H1 (cell line): Measurements from ENCODE around the gene HECTD4. TPM values are rescaled to one million over a fixed set of nuclear protein-coding genes. Genes with fewer than 3 reads are reported as not detected.

Source experiments
- CTCF ChIA-PET: fragments of 300-600 bp; sonication (Branson Sonifier 250); formaldehyde crosslinking; loops from one replicate; lab custom pipeline; 2021; ENCODE audit not compliant: partially characterized antibody; lab: Charles Lee
- POLR2A ChIA-PET: fragments of 300-600 bp; sonication (Branson Sonifier 250); formaldehyde crosslinking; loops from one replicate; lab custom pipeline; 2021; ENCODE audit warnings: inconsistent platforms; ENCODE audit not compliant: partially characterized antibody; lab: Charles Lee
- DNase-seq, 2 experiments: peaks; one replicate each; pipeline versions ENCODE4 v3.0.0 to v3.0.0-alpha.2; 2010 to 2022; ENCODE audit warnings: low spot score in 2 of 2, low read depth in 1 of 2, mixed read lengths in 1 of 2
- FAIRE-seq: peaks from 2 replicates; lab custom pipeline; 2011; peaks lifted over from hg19 to GRCh38; lab: Jason Lieb, UNC
- H2AFZ ChIP-seq: 2 replicates; pipeline ENCODE4 v1.8.1; 2012; ENCODE audit warnings: low read length, inconsistent platforms
- H2AK5ac ChIP-seq: 2 replicates; pipeline ENCODE4 v1.6.1; 2013; ENCODE audit warnings: low read depth, low read length
- H2BK120ac ChIP-seq: replicated peaks from 2 replicates; pipeline ENCODE3; 2013; ENCODE audit warnings: low read depth, low read length, inconsistent platforms
- H2BK12ac ChIP-seq: 2 replicates; pipeline ENCODE4 v1.6.1; 2013; ENCODE audit warnings: low read depth, low read length
- H2BK15ac ChIP-seq: 2 replicates; pipeline ENCODE4 v1.6.1; 2013; ENCODE audit warnings: low read length
- H2BK20ac ChIP-seq: 2 replicates; pipeline ENCODE4 v1.6.1; 2013; ENCODE audit warnings: low read length
- H2BK5ac ChIP-seq: 2 replicates; pipeline ENCODE4 v1.6.1; 2013; ENCODE audit warnings: low read depth, low read length
- H3K14ac ChIP-seq: 2 replicates; pipeline ENCODE4 v1.6.1; 2013; ENCODE audit warnings: inconsistent platforms; ENCODE audit not compliant: insufficient read length
- H3K18ac ChIP-seq: 2 replicates; pipeline ENCODE4 v1.6.1; 2013; ENCODE audit warnings: low read length; ENCODE audit errors: extremely low read depth
- H3K23ac ChIP-seq: 2 replicates; pipeline ENCODE4 v1.6.1; 2013; ENCODE audit warnings: inconsistent platforms; ENCODE audit not compliant: insufficient read length
- H3K23me2 ChIP-seq: 2 replicates; pipeline ENCODE4 v1.6.1; 2013; ENCODE audit warnings: low read depth, low read length
- H3K27ac ChIP-seq: 2 replicates; pipeline ENCODE4 v1.6.1; 2011; ENCODE audit warnings: low read depth, low read length, inconsistent platforms
- H3K27me3 ChIP-seq, 4 experiments: replicated peaks in 1 of 4; 1 replicate in 1 of 4; 2 replicates in 3 of 4; pipeline versions ENCODE4 v1.6.1 to v1.8.1; 2011 to 2013; ENCODE audit warnings: low read length in 3 of 4, mild to moderate bottlenecking in 3 of 4, inconsistent platforms in 2 of 4, mixed read lengths in 2 of 4, moderate library complexity in 1 of 4; ENCODE audit not compliant: control insufficient read depth in 3 of 4, insufficient read depth in 3 of 4; ENCODE audit errors: extremely low read depth in 1 of 4
- H3K36me3 ChIP-seq, 4 experiments: 2 replicates each; pipeline versions ENCODE4 v1.6.1 to v1.8.1; 2011 to 2013; ENCODE audit warnings: mild to moderate bottlenecking in 4 of 4, low read length in 3 of 4, moderate library complexity in 2 of 4, control low read depth in 1 of 4, inconsistent platforms in 1 of 4; ENCODE audit not compliant: insufficient read depth in 4 of 4, control insufficient read depth in 2 of 4
- H3K4ac ChIP-seq: replicated peaks from 2 replicates; pipeline ENCODE3; 2013; ENCODE audit warnings: low read length, low read depth, mixed read lengths, inconsistent platforms; ENCODE audit not compliant: insufficient read length
- H3K4me1 ChIP-seq, 4 experiments: replicated peaks in 1 of 4; 1 replicate in 1 of 4; 2 replicates in 3 of 4; pipeline versions ENCODE4 v1.6.1 to v1.8.1; 2011 to 2013; ENCODE audit warnings: low read length in 3 of 4, inconsistent platforms in 2 of 4, mixed read lengths in 1 of 4; ENCODE audit not compliant: insufficient read depth in 4 of 4, control insufficient read depth in 3 of 4
- H3K4me2 ChIP-seq, 2 experiments: 2 replicates each; pipeline versions ENCODE4 v1.6.1 to v1.8.1; 2011 to 2013; ENCODE audit warnings: low read depth in 2 of 2, low read length in 2 of 2, control low read depth in 1 of 2, inconsistent platforms in 1 of 2, mild to moderate bottlenecking in 1 of 2; ENCODE audit not compliant: insufficient read depth in 1 of 2
- H3K4me3 ChIP-seq, 4 experiments: fragments of 200-600, 300-600 bp in 1 of 4; sonication (generic), shearing (Covaris generic), sonication (Bioruptor Twin) in 1 of 4; 2 replicates each; pipeline versions ENCODE4 v1.5.1 to v1.8.1; 2011 to 2016; ENCODE audit warnings: low read length in 4 of 4, low read depth in 3 of 4, control low read depth in 2 of 4, inconsistent platforms in 2 of 4, mild to moderate bottlenecking in 2 of 4, mixed read lengths in 1 of 4, moderate library complexity in 1 of 4; ENCODE audit not compliant: insufficient read depth in 2 of 4; ENCODE audit errors: extremely low read depth in 1 of 4
- H3K56ac ChIP-seq: replicated peaks from 2 replicates; pipeline ENCODE3; 2013; ENCODE audit warnings: low read depth, mild to moderate bottlenecking, mixed read lengths, low read length, inconsistent platforms; ENCODE audit not compliant: insufficient read length
- H3K79me1 ChIP-seq: 2 replicates; pipeline ENCODE4 v1.6.1; 2013; ENCODE audit warnings: low read depth, low read length, control low read depth
- H3K79me2 ChIP-seq, 2 experiments: 2 replicates each; pipeline versions ENCODE4 v1.6.1 to v1.8.1; 2012 to 2013; ENCODE audit warnings: low read length in 2 of 2, mild to moderate bottlenecking in 2 of 2, inconsistent platforms in 1 of 2; ENCODE audit not compliant: insufficient read depth in 2 of 2, control insufficient read depth in 1 of 2
- H3K9ac ChIP-seq, 4 experiments: replicated peaks in 1 of 4; 1 replicate in 1 of 4; 2 replicates in 3 of 4; pipeline versions ENCODE4 v1.6.1 to v1.8.1; 2011 to 2013; ENCODE audit warnings: low read depth in 3 of 4, low read length in 3 of 4, control low read depth in 2 of 4, mild to moderate bottlenecking in 2 of 4, moderate library complexity in 2 of 4, inconsistent platforms in 1 of 4; ENCODE audit errors: extremely low read depth in 1 of 4
- H3K9me3 ChIP-seq, 2 experiments: 2 replicates each; pipeline versions ENCODE4 v1.6.1 to v1.8.1; 2012 to 2013; ENCODE audit warnings: mild to moderate bottlenecking in 2 of 2, moderate library complexity in 2 of 2, control low read depth in 1 of 2, inconsistent platforms in 1 of 2, low read depth in 1 of 2, low read length in 1 of 2, mixed read lengths in 1 of 2; ENCODE audit not compliant: insufficient read depth in 2 of 2
- H4K20me1 ChIP-seq, 2 experiments: replicated peaks in 1 of 2; 2 replicates each; pipeline versions ENCODE3 to v1.8.1; 2011 to 2013; ENCODE audit warnings: inconsistent platforms in 2 of 2, low read length in 2 of 2, mild to moderate bottlenecking in 1 of 2; ENCODE audit not compliant: insufficient read depth in 2 of 2, control insufficient read depth in 1 of 2
- H4K5ac ChIP-seq: 2 replicates; pipeline ENCODE4 v1.6.1; 2013; ENCODE audit warnings: low read length, low read depth, mixed read lengths, inconsistent platforms; ENCODE audit not compliant: insufficient read length
- H4K8ac ChIP-seq: 2 replicates; pipeline ENCODE4 v1.8.0; 2013; ENCODE audit warnings: mild to moderate bottlenecking, moderate library complexity, low read length, inconsistent platforms; ENCODE audit not compliant: insufficient read depth; ENCODE audit errors: extremely low read depth
- H4K91ac ChIP-seq: replicated peaks from 2 replicates; pipeline ENCODE3; 2013; ENCODE audit warnings: low read length, mixed read lengths, inconsistent platforms; ENCODE audit not compliant: insufficient read length
- ATF2 ChIP-seq: IDR thresholded peaks from 2 replicates; pipeline ENCODE4 v1.6.1; 2012; ENCODE audit warnings: low read length, inconsistent platforms
- CTCF ChIP-seq, 3 experiments: IDR thresholded peaks; 1 replicate in 2 of 3; 2 replicates in 1 of 3; pipeline versions ENCODE4 v1.5.1 to v1.6.1; 2011; ENCODE audit warnings: low read length in 3 of 3, mild to moderate bottlenecking in 3 of 3, inconsistent platforms in 2 of 3, low read depth in 1 of 3, moderate library complexity in 1 of 3; ENCODE audit not compliant: insufficient read depth in 1 of 3; ENCODE audit errors: control extremely low read depth in 1 of 3
- EGR1 ChIP-seq: IDR thresholded peaks from 2 replicates; pipeline ENCODE4 v1.6.1; 2011; ENCODE audit warnings: low read depth, low read length, borderline replicate concordance
- MAX ChIP-seq: IDR thresholded peaks from 2 replicates; pipeline ENCODE4 v1.6.1; 2012; ENCODE audit warnings: inconsistent platforms
- POU5F1 ChIP-seq: IDR thresholded peaks from 2 replicates; pipeline ENCODE4 v1.6.1; 2011; ENCODE audit warnings: low read depth, mild to moderate bottlenecking, low read length, moderate library complexity
- RAD21 ChIP-seq, 2 experiments: IDR thresholded peaks in 1 of 2; conservative IDR thresholded peaks in 1 of 2; 2 replicates each; pipeline ENCODE4 v1.6.1; 2011; ENCODE audit warnings: low read depth in 2 of 2, low read length in 2 of 2, improper control_type of control experiment in 1 of 2, inconsistent platforms in 1 of 2, mild to moderate bottlenecking in 1 of 2, moderate library complexity in 1 of 2
- RBBP5 ChIP-seq: IDR thresholded peaks from 2 replicates; pipeline ENCODE4 v1.7.1; 2012; ENCODE audit warnings: low read depth, mild to moderate bottlenecking, inconsistent platforms, low read length, moderate library complexity, borderline replicate concordance
- RFX5 ChIP-seq: IDR thresholded peaks from 2 replicates; pipeline ENCODE4 v1.6.1; 2011; ENCODE audit warnings: low read depth, low read length, improper control_type of control experiment, borderline replicate concordance
- SRF ChIP-seq: IDR thresholded peaks from 2 replicates; pipeline ENCODE4 v1.6.1; 2011; ENCODE audit warnings: mild to moderate bottlenecking, low read depth, low read length, moderate library complexity
- WGBS, 2 experiments: shearing (Covaris generic) in 1 of 2; methylation state at CpG; one replicate each; pipeline versions ENCODE4 v1.1.6 to v1.1.7; 2013 to 2015; ENCODE audit warnings: low lambda C conversion rate in 2 of 2, mixed read lengths in 2 of 2, inconsistent platforms in 1 of 2, low coverage in 1 of 2, missing lambda C conversion rate in 1 of 2; ENCODE audit not compliant: insufficient replicate concordance in 2 of 2, insufficient coverage in 1 of 2, insufficient read length in 1 of 2; ENCODE audit errors: extremely low coverage in 1 of 2, missing lambda C conversion rate in 1 of 2; 5-methylcytosine and 5-hydroxymethylcytosine counted together
- polyA plus RNA-seq, 7 experiments: library from polyadenylated mRNA; depleted of rRNA in 3 of 7; stranded (reverse) in 5 of 7; unstranded in 2 of 7; fragments of >200 nt in 5 of 7; fragments of 200-250 nt in 2 of 7; gene quantifications; 1 replicate in 5 of 7; 2 replicates in 1 of 7; 4 replicates in 1 of 7; pipeline versions ENCODE4 v1.2.1 to v1.2.3, GENCODE V29; 2011 to 2013; ENCODE audit warnings: missing spikeins in 2 of 7, mixed read lengths in 2 of 7
- total RNA-seq: library from RNA; stranded (reverse); fragmentation: NEBNext Ultra II Directional; extraction: Animal tissue kit (Norgen Biotek cat#: 25700); gene quantifications from 2 replicates; pipeline ENCODE4 v1.2.1, GENCODE V29; 2021

HECTD4 gene
- total and polyA plus RNA-seq, 2 of the 8 experiments (the other 6 are each of a cell fraction or from before 2014, with no cell fraction given), result 6.5 to 33.7 TPM

- Histone ChIP-seq H3K4me1 (no peaks in the 10 kb centered on the region), H3K36me3 (peaks cover 0 to 21% (median 11%) of the 10 kb centered on the region in 4 experiments; a peak in 5 of 8 replicates), H3K23ac (no peak overlapping the region), H2AFZ (no peak overlapping the region), H3K4me2 (no peak overlapping the region), H3K79me2 (no peaks in the 10 kb centered on the region), H3K27me3 (no peaks in the 10 kb centered on the region), H3K56ac (no peak overlapping the region), H2BK5ac (no peak overlapping the region), H3K79me1 (no peaks in the 10 kb centered on the region), H3K4ac (no peak overlapping the region), H3K18ac (no peak overlapping the region), H2AK5ac (no peak overlapping the region), H2BK120ac (no peak overlapping the region), H4K20me1 (no peaks in the 10 kb centered on the region), H3K23me2 (no peaks in the 10 kb centered on the region), H3K27ac (no peak overlapping the region), H3K14ac (no peak overlapping the region), H4K5ac (no peak overlapping the region), H2BK12ac (no peak overlapping the region), H2BK15ac (no peak overlapping the region), H4K91ac (no peak overlapping the region), H4K8ac (no peak overlapping the region), H3K9me3 (peaks cover 13% of the 10 kb centered on the region in 2 experiments), H3K4me3 (no peak overlapping the region), H2BK20ac (no peak overlapping the region), H3K9ac (no peak overlapping the region)
- TF ChIP-seq RAD21 (IDR thresholded peaks at IDR 0.05 in 1 of 2, conservative IDR thresholded peaks at IDR 0.05 in 1 of 2; ENCODE audit: low read depth in 2 of 2, low read length in 2 of 2) (no peak), CTCF (IDR thresholded peaks at IDR 0.05; ENCODE audit: control extremely low read depth in 1 of 3, insufficient read depth in 1 of 3, low read depth in 1 of 3, low read length in 3 of 3) (no peak), RFX5 (no peak), EGR1 (no peak), RBBP5 (no peak), SRF (no peak), POU5F1 (no peak), ATF2 (no peak), MAX (no peak)
- FAIRE-seq, result no peak
- WGBS, 2 experiments, result 97% methylated on average over 6 of the region's 6 CpGs; no CpG with 5 or more reads in 1 of the 2 experiments
- POLR2A ChIA-PET, result interaction anchor here (0.9 to 1.1 kb wide), 2 partner anchors 9 to 243 kb away, joined by 3 read pairs; no protein-coding TSS in a partner anchor
- no peak for DNase-seq
- CTCF ChIA-PET, result interaction anchor here (0.8 kb wide), 1 partner anchor 9 kb away, joined by 3 read pairs; no protein-coding TSS in a partner anchor
These were observed 223.1 kb downstream of the HECTD4 start for GRCh38 chr12:112159146-112159541.
